ENCODE results near the gene SDR9C7.
"Not testable (repeated sequence)": the region's sequence is repeated elsewhere in the genome, so short reads cannot be mapped to it uniquely, and the experiment has no call there.

The SDR9C7 gene

GRCh38 chr12:56974224-56974623 lies 40.0 kb upstream of the SDR9C7 start:
- H3K23ac ChIP-seq (ENCODE audit: low read depth, low read length, poor library complexity); H2BK15ac ChIP-seq (ENCODE audit: low read length); H4K91ac ChIP-seq (ENCODE audit: low read depth, low read length, poor library complexity); H2BK120ac ChIP-seq (ENCODE audit: low read depth, low read length); H3K4me2 ChIP-seq (ENCODE audit: insufficient read depth, low read length, poor library complexity, severe bottlenecking); H2AFZ ChIP-seq (ENCODE audit: low read length); H3K9me3 ChIP-seq (replicated peaks in 1 of 2; ENCODE audit: control insufficient read depth in 2 of 2, insufficient read depth in 1 of 2, low read depth in 1 of 2, low read length in 2 of 2); H3K27me3 ChIP-seq (ENCODE audit: control insufficient read depth in 3 of 3, insufficient read depth in 3 of 3, low read depth in 1 of 3, low read length in 3 of 3); H3K79me1 ChIP-seq (ENCODE audit: low read depth, low read length); H2AK5ac ChIP-seq (ENCODE audit: low read depth, low read length); H3K4ac ChIP-seq (ENCODE audit: low read length); H3K4me3 ChIP-seq (ENCODE audit: low read length in 2 of 2); H2BK5ac ChIP-seq (ENCODE audit: low read length); H3K27ac ChIP-seq (replicated peaks; ENCODE audit: low read length); H4K8ac ChIP-seq (ENCODE audit: low read depth, low read length); H3K14ac ChIP-seq (ENCODE audit: low read length); H2BK12ac ChIP-seq (ENCODE audit: low read length); H3K36me3 ChIP-seq (replicated peaks in 1 of 2; ENCODE audit: control insufficient read depth in 2 of 2, insufficient read depth in 2 of 2, low read length in 2 of 2); H3K9ac ChIP-seq (ENCODE audit: low read depth, low read length, poor library complexity); H3K4me1 ChIP-seq (ENCODE audit: control insufficient read depth in 2 of 2, insufficient read depth in 1 of 2, low read depth in 1 of 2, low read length in 2 of 2); DNase-seq (ENCODE audit: low spot score); H3K18ac ChIP-seq (ENCODE audit: low read length): not testable (repeated sequence)
- no CpG with 5 or more reads among the region's 3 CpGs for WGBS, 2 donors (ENCODE audit: extremely low coverage in 2 of 2, insufficient read length in 2 of 2, insufficient replicate concordance in 1 of 2)

DNA sequence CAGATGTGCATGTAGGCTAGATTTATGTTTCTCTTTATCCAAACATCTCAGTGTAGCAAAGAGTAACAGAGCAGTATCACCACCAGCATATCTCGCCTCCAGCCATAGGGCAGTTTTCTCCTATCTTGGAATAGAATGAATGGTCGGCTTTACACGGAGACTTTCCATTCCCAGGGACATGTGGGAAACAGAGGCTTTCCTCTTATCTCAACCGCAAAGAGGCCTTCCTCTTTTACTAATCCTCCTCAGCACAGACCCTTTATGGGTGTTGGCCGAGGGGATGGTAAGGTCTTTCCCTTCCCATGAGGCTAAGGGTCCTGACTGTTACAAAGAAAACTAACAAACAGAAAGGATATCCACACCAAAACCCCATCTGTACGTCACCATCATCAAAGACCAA lies 34.7 kb upstream of the SDR9C7 start:
- H2AK5ac ChIP-seq (ENCODE audit: low read depth, low read length); H3K27me3 ChIP-seq (ENCODE audit: control insufficient read depth in 3 of 3, insufficient read depth in 3 of 3, low read depth in 1 of 3, low read length in 3 of 3); H3K4me2 ChIP-seq (ENCODE audit: insufficient read depth, low read length, poor library complexity, severe bottlenecking); H3K36me3 ChIP-seq (replicated peaks in 1 of 2; ENCODE audit: control insufficient read depth in 2 of 2, insufficient read depth in 2 of 2, low read length in 2 of 2); H3K4me3 ChIP-seq (ENCODE audit: low read length in 2 of 2); H3K18ac ChIP-seq (ENCODE audit: low read length); H4K8ac ChIP-seq (ENCODE audit: low read depth, low read length); H3K4ac ChIP-seq (ENCODE audit: low read length); H2BK5ac ChIP-seq (ENCODE audit: low read length); H3K23ac ChIP-seq (ENCODE audit: low read depth, low read length, poor library complexity); H3K4me1 ChIP-seq (ENCODE audit: control insufficient read depth in 2 of 2, insufficient read depth in 1 of 2, low read depth in 1 of 2, low read length in 2 of 2); H3K14ac ChIP-seq (ENCODE audit: low read length); H3K79me1 ChIP-seq (ENCODE audit: low read depth, low read length); DNase-seq (ENCODE audit: low spot score); H2AFZ ChIP-seq (ENCODE audit: low read length); H4K91ac ChIP-seq (ENCODE audit: low read depth, low read length, poor library complexity); H2BK120ac ChIP-seq (ENCODE audit: low read depth, low read length); H2BK12ac ChIP-seq (ENCODE audit: low read length); H2BK15ac ChIP-seq (ENCODE audit: low read length); H3K9ac ChIP-seq (ENCODE audit: low read depth, low read length, poor library complexity); H3K27ac ChIP-seq (replicated peaks; ENCODE audit: low read length); H3K9me3 ChIP-seq (replicated peaks in 1 of 2; ENCODE audit: control insufficient read depth in 2 of 2, insufficient read depth in 1 of 2, low read depth in 1 of 2, low read length in 2 of 2): not testable (repeated sequence)
- no CpG with 5 or more reads among the region's 6 CpGs for WGBS, 2 donors (ENCODE audit: extremely low coverage in 2 of 2, insufficient read length in 2 of 2, insufficient replicate concordance in 1 of 2)

- not testable (repeated sequence) for H4K91ac ChIP-seq (ENCODE audit: low read depth, low read length, poor library complexity); H3K27me3 ChIP-seq (ENCODE audit: control insufficient read depth in 3 of 3, insufficient read depth in 3 of 3, low read depth in 1 of 3, low read length in 3 of 3); H3K18ac ChIP-seq (ENCODE audit: low read length); H3K14ac ChIP-seq (ENCODE audit: low read length); H2BK120ac ChIP-seq (ENCODE audit: low read depth, low read length); H2BK15ac ChIP-seq (ENCODE audit: low read length); H3K36me3 ChIP-seq (replicated peaks in 1 of 2; ENCODE audit: control insufficient read depth in 2 of 2, insufficient read depth in 2 of 2, low read length in 2 of 2); H2BK12ac ChIP-seq (ENCODE audit: low read length); H3K9me3 ChIP-seq (replicated peaks in 1 of 2; ENCODE audit: control insufficient read depth in 2 of 2, insufficient read depth in 1 of 2, low read depth in 1 of 2, low read length in 2 of 2); H3K9ac ChIP-seq (ENCODE audit: low read depth, low read length, poor library complexity); H2BK5ac ChIP-seq (ENCODE audit: low read length); H3K4me2 ChIP-seq (ENCODE audit: insufficient read depth, low read length, poor library complexity, severe bottlenecking); H3K79me1 ChIP-seq (ENCODE audit: low read depth, low read length); DNase-seq (ENCODE audit: low spot score); H3K27ac ChIP-seq (replicated peaks; ENCODE audit: low read length); H4K8ac ChIP-seq (ENCODE audit: low read depth, low read length); H2AFZ ChIP-seq (ENCODE audit: low read length); H3K4me3 ChIP-seq (ENCODE audit: low read length in 2 of 2); H2AK5ac ChIP-seq (ENCODE audit: low read depth, low read length); H3K4me1 ChIP-seq (ENCODE audit: control insufficient read depth in 2 of 2, insufficient read depth in 1 of 2, low read depth in 1 of 2, low read length in 2 of 2); H3K23ac ChIP-seq (ENCODE audit: low read depth, low read length, poor library complexity); H3K4ac ChIP-seq (ENCODE audit: low read length)
- WGBS, 2 donors (ENCODE audit: extremely low coverage in 2 of 2, insufficient read length in 2 of 2, insufficient replicate concordance in 1 of 2) = no CpG with 5 or more reads among the region's 15 CpGs
These were observed 31.9 kb upstream of the SDR9C7 start for GRCh38 chr12:56965997-56966642.

DNA sequence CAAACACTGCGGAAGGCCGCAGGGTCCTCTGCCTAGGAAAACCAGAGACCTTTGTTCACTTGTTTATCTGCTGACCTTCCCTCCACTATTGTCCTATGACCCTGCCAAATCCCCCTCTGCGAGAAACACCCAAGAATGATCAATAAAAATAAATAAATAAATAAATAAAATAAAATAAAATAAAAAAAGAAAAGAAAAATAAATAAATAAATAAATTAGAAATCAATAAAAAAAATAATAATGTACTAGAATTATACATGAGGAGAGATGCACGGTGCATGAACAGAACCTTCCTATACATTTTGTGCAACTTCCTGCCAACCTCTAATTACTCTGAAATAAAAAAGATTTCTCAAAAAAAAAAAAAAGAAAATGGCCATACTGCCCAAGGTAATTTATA lies 30.9 kb upstream of the SDR9C7 start:
- H3K4ac ChIP-seq (ENCODE audit: low read length); H2BK12ac ChIP-seq (ENCODE audit: low read length); DNase-seq (ENCODE audit: low spot score); H2BK15ac ChIP-seq (ENCODE audit: low read length); H3K4me3 ChIP-seq (ENCODE audit: low read length in 2 of 2); H3K79me1 ChIP-seq (ENCODE audit: low read depth, low read length); H3K14ac ChIP-seq (ENCODE audit: low read length); H3K9me3 ChIP-seq (replicated peaks in 1 of 2; ENCODE audit: control insufficient read depth in 2 of 2, insufficient read depth in 1 of 2, low read depth in 1 of 2, low read length in 2 of 2); H3K9ac ChIP-seq (ENCODE audit: low read depth, low read length, poor library complexity); H3K4me2 ChIP-seq (ENCODE audit: insufficient read depth, low read length, poor library complexity, severe bottlenecking); H3K27me3 ChIP-seq (ENCODE audit: control insufficient read depth in 3 of 3, insufficient read depth in 3 of 3, low read depth in 1 of 3, low read length in 3 of 3); H3K18ac ChIP-seq (ENCODE audit: low read length); H2AK5ac ChIP-seq (ENCODE audit: low read depth, low read length); H4K8ac ChIP-seq (ENCODE audit: low read depth, low read length); H2BK5ac ChIP-seq (ENCODE audit: low read length); H3K27ac ChIP-seq (replicated peaks; ENCODE audit: low read length); H3K4me1 ChIP-seq (ENCODE audit: control insufficient read depth in 2 of 2, insufficient read depth in 1 of 2, low read depth in 1 of 2, low read length in 2 of 2); H2BK120ac ChIP-seq (ENCODE audit: low read depth, low read length); H3K23ac ChIP-seq (ENCODE audit: low read depth, low read length, poor library complexity); H2AFZ ChIP-seq (ENCODE audit: low read length); H3K36me3 ChIP-seq (replicated peaks in 1 of 2; ENCODE audit: control insufficient read depth in 2 of 2, insufficient read depth in 2 of 2, low read length in 2 of 2); H4K91ac ChIP-seq (ENCODE audit: low read depth, low read length, poor library complexity): not testable (repeated sequence)
- WGBS, 2 donors (ENCODE audit: extremely low coverage in 2 of 2, insufficient read length in 2 of 2, insufficient replicate concordance in 1 of 2) = no CpG with 5 or more reads among the region's 4 CpGs

Measured in neuronal stem cell (in vitro differentiated cells).